WTC11 (cell line): Measurements from ENCODE around the gene DSE. TPM values are rescaled to one million over a fixed set of nuclear protein-coding genes. Genes with fewer than 3 reads are reported as not detected.

Source experiments
- CREB1 ChIP-seq: sonication (generic); formaldehyde crosslinking; IDR thresholded peaks from 2 replicates; pipeline ENCODE4 v1.8.0; 2023; ENCODE audit warnings: mild to moderate bottlenecking, missing genetic modification reagents
- CREM ChIP-seq: sonication (generic); formaldehyde crosslinking; IDR thresholded peaks from 2 replicates; pipeline ENCODE4 v1.8.1; 2022; ENCODE audit warnings: mild to moderate bottlenecking, missing genetic modification reagents, moderate library complexity
- ESRRA ChIP-seq: sonication (generic); formaldehyde crosslinking; IDR thresholded peaks from 2 replicates; pipeline ENCODE4 v1.8.1; 2022; ENCODE audit warnings: mild to moderate bottlenecking, missing genetic modification reagents, borderline replicate concordance
- FOXP1 ChIP-seq: sonication (generic); formaldehyde crosslinking; IDR thresholded peaks from 2 replicates; pipeline ENCODE4 v1.8.0; 2022; ENCODE audit warnings: missing genetic modification reagents, mild to moderate bottlenecking, moderate library complexity, borderline replicate concordance
- JUN ChIP-seq: sonication (generic); formaldehyde crosslinking; IDR thresholded peaks from 2 replicates; pipeline ENCODE4 v1.8.0; 2023; ENCODE audit warnings: mild to moderate bottlenecking, missing genetic modification reagents
- MYBL2 ChIP-seq: sonication (generic); formaldehyde crosslinking; IDR thresholded peaks from 2 replicates; pipeline ENCODE4 v1.8.1; 2023; ENCODE audit warnings: mild to moderate bottlenecking, moderate library complexity, missing genetic modification reagents
- NR3C1 ChIP-seq: sonication (generic); formaldehyde crosslinking; conservative IDR thresholded peaks from 2 replicates; pipeline ENCODE4 v1.8.1; 2023; ENCODE audit warnings: low read depth, mild to moderate bottlenecking, missing genetic modification reagents
- RELA ChIP-seq: sonication (generic); formaldehyde crosslinking; IDR thresholded peaks from 2 replicates; pipeline ENCODE4 v1.8.1; 2022; ENCODE audit warnings: missing genetic modification reagents, mild to moderate bottlenecking, borderline replicate concordance
- SOX15 ChIP-seq: fragments of 250-450 bp; sonication (Bioruptor Pico); IDR thresholded peaks from 2 replicates; pipeline ENCODE4 v1.9.0; 2021; ENCODE audit warnings: mild to moderate bottlenecking
- TCF7 ChIP-seq: sonication (generic); formaldehyde crosslinking; IDR thresholded peaks from 2 replicates; pipeline ENCODE4 v1.8.0; 2022; ENCODE audit warnings: mild to moderate bottlenecking, low read depth, missing genetic modification reagents, moderate library complexity
- TEAD1 ChIP-seq: sonication (generic); formaldehyde crosslinking; IDR thresholded peaks from 2 replicates; pipeline ENCODE4 v1.8.0; 2022; ENCODE audit warnings: mild to moderate bottlenecking, missing genetic modification reagents
- ZBTB21 ChIP-seq: sonication (generic); formaldehyde crosslinking; IDR thresholded peaks from 2 replicates; pipeline ENCODE4 v1.8.1; 2023; ENCODE audit warnings: mild to moderate bottlenecking, missing genetic modification reagents, borderline replicate concordance
- ZNF671 ChIP-seq: fragments of 250-450 bp; sonication (Bioruptor Pico); IDR thresholded peaks from 2 replicates; pipeline ENCODE4 v1.8.0; 2021; ENCODE audit warnings: mild to moderate bottlenecking
- total RNA-seq: library from RNA; stranded (reverse); gene quantifications from 3 replicates; pipeline ENCODE4 v1.2.3, GENCODE V29; 2021
- TF ChIP-seq, protein P1 (sequence below): sonication (generic); formaldehyde crosslinking; IDR thresholded peaks from 2 replicates; pipeline ENCODE4 v1.8.0; 2022; ENCODE audit warnings: missing genetic modification reagents
- TF ChIP-seq, protein P2 (sequence below): sonication (generic); formaldehyde crosslinking; IDR thresholded peaks from 2 replicates; pipeline ENCODE4 v1.8.1; 2023; ENCODE audit warnings: mild to moderate bottlenecking, missing genetic modification reagents
- TF ChIP-seq, protein P3 (sequence below): sonication (generic); formaldehyde crosslinking; IDR thresholded peaks from 2 replicates; pipeline ENCODE4 v1.8.1; 2022; ENCODE audit warnings: low read depth, missing genetic modification reagents, borderline replicate concordance
- TF ChIP-seq, protein P4 (sequence below): fragments of 250-450 bp; sonication (Bioruptor Pico); IDR thresholded peaks from 2 replicates; pipeline ENCODE4 v1.9.0; 2021; ENCODE audit warnings: mild to moderate bottlenecking, borderline replicate concordance
- TF ChIP-seq, protein P5 (sequence below): fragments of 250-450 bp; sonication (Bioruptor Pico); IDR thresholded peaks from 2 replicates; pipeline ENCODE4 v1.9.0; 2021; ENCODE audit warnings: mild to moderate bottlenecking
- TF ChIP-seq, protein P6 (sequence below): sonication (generic); formaldehyde crosslinking; IDR thresholded peaks from 2 replicates; pipeline ENCODE4 v1.8.1; 2023; ENCODE audit warnings: mild to moderate bottlenecking, moderate library complexity, missing genetic modification reagents
- TF ChIP-seq, protein P7 (sequence below): sonication (generic); formaldehyde crosslinking; IDR thresholded peaks from 2 replicates; pipeline ENCODE4 v1.8.1; 2022; ENCODE audit warnings: mild to moderate bottlenecking, missing genetic modification reagents, moderate library complexity, borderline replicate concordance
- TF ChIP-seq, protein P8 (sequence below): fragments of 250-450 bp; sonication (Bioruptor Pico); IDR thresholded peaks from 2 replicates; pipeline ENCODE4 v1.8.0; 2021; ENCODE audit warnings: mild to moderate bottlenecking

DSE gene
- total RNA-seq, 1 experiment from 2014 or later, result 78.3 TPM

DNA sequence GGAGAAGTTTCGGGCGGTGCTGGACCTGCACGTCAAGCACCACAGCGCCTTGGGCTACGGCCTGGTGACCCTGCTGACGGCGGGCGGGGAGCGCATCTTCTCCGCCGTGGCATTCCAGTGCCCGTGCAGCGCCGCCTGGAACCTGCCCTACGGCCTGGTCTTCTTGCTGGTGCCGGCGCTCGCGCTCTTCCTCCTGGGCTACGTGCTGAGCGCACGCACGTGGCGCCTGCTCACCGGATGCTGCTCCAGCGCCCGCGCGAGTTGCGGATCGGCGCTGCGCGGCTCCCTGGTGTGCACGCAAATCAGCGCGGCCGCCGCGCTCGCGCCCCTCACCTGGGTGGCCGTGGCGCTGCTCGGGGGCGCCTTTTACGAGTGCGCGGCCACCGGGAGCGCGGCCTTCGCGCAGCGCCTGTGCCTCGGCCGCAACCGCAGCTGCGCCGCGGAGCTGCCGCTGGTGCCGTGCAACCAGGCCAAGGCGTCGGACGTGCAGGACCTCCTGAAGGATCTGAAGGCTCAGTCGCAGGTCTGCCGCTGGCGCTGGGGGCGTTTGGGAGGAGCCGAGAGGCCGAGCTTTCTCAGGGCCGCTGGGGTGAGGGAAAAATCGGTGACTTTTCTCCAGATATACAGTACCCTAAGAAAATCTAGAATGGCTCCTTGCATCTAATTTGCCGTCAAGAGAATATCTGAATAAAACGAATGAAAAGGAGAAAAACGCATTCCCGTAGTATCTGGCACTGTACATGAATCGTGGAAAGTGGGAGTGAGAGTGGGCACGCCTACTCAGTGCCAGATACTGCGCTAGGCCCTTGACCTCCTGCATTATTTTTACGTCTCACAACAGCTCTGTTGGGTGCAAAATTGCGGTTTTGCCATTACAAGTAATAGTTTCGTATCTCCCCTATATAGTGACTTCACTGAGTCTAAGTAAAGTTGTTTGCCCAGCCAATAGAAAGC, 91.5 kb downstream of the DSE start (continued):
- TF ChIP-seq ZBTB21, result peak; percentile 71; the same call in 1 of the 2 replicates
- no peak; the same call in 1 of the 2 replicates for TF ChIP-seq ZNF671
- TF ChIP-seq, protein P1, sequence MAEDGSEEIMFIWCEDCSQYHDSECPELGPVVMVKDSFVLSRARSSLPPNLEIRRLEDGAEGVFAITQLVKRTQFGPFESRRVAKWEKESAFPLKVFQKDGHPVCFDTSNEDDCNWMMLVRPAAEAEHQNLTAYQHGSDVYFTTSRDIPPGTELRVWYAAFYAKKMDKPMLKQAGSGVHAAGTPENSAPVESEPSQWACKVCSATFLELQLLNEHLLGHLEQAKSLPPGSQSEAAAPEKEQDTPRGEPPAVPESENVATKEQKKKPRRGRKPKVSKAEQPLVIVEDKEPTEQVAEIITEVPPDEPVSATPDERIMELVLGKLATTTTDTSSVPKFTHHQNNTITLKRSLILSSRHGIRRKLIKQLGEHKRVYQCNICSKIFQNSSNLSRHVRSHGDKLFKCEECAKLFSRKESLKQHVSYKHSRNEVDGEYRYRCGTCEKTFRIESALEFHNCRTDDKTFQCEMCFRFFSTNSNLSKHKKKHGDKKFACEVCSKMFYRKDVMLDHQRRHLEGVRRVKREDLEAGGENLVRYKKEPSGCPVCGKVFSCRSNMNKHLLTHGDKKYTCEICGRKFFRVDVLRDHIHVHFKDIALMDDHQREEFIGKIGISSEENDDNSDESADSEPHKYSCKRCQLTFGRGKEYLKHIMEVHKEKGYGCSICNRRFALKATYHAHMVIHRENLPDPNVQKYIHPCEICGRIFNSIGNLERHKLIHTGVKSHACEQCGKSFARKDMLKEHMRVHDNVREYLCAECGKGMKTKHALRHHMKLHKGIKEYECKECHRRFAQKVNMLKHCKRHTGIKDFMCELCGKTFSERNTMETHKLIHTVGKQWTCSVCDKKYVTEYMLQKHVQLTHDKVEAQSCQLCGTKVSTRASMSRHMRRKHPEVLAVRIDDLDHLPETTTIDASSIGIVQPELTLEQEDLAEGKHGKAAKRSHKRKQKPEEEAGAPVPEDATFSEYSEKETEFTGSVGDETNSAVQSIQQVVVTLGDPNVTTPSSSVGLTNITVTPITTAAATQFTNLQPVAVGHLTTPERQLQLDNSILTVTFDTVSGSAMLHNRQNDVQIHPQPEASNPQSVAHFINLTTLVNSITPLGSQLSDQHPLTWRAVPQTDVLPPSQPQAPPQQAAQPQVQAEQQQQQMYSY (CRISPR knock-in tag), result peak; percentile 48; the same call in 1 of the 2 replicates
- 0 out of 2 replicates have a peak, but pooled peaks have one; percentile 35 for TF ChIP-seq NR3C1
- TF ChIP-seq, protein P2, sequence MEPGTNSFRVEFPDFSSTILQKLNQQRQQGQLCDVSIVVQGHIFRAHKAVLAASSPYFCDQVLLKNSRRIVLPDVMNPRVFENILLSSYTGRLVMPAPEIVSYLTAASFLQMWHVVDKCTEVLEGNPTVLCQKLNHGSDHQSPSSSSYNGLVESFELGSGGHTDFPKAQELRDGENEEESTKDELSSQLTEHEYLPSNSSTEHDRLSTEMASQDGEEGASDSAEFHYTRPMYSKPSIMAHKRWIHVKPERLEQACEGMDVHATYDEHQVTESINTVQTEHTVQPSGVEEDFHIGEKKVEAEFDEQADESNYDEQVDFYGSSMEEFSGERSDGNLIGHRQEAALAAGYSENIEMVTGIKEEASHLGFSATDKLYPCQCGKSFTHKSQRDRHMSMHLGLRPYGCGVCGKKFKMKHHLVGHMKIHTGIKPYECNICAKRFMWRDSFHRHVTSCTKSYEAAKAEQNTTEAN (CRISPR knock-in tag), result peak; percentile 94
- TF ChIP-seq, protein P3, sequence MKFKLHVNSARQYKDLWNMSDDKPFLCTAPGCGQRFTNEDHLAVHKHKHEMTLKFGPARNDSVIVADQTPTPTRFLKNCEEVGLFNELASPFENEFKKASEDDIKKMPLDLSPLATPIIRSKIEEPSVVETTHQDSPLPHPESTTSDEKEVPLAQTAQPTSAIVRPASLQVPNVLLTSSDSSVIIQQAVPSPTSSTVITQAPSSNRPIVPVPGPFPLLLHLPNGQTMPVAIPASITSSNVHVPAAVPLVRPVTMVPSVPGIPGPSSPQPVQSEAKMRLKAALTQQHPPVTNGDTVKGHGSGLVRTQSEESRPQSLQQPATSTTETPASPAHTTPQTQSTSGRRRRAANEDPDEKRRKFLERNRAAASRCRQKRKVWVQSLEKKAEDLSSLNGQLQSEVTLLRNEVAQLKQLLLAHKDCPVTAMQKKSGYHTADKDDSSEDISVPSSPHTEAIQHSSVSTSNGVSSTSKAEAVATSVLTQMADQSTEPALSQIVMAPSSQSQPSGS (CRISPR knock-in tag), result peak; percentile 60; the same call in 1 of the 2 replicates
- TF ChIP-seq, protein P4, sequence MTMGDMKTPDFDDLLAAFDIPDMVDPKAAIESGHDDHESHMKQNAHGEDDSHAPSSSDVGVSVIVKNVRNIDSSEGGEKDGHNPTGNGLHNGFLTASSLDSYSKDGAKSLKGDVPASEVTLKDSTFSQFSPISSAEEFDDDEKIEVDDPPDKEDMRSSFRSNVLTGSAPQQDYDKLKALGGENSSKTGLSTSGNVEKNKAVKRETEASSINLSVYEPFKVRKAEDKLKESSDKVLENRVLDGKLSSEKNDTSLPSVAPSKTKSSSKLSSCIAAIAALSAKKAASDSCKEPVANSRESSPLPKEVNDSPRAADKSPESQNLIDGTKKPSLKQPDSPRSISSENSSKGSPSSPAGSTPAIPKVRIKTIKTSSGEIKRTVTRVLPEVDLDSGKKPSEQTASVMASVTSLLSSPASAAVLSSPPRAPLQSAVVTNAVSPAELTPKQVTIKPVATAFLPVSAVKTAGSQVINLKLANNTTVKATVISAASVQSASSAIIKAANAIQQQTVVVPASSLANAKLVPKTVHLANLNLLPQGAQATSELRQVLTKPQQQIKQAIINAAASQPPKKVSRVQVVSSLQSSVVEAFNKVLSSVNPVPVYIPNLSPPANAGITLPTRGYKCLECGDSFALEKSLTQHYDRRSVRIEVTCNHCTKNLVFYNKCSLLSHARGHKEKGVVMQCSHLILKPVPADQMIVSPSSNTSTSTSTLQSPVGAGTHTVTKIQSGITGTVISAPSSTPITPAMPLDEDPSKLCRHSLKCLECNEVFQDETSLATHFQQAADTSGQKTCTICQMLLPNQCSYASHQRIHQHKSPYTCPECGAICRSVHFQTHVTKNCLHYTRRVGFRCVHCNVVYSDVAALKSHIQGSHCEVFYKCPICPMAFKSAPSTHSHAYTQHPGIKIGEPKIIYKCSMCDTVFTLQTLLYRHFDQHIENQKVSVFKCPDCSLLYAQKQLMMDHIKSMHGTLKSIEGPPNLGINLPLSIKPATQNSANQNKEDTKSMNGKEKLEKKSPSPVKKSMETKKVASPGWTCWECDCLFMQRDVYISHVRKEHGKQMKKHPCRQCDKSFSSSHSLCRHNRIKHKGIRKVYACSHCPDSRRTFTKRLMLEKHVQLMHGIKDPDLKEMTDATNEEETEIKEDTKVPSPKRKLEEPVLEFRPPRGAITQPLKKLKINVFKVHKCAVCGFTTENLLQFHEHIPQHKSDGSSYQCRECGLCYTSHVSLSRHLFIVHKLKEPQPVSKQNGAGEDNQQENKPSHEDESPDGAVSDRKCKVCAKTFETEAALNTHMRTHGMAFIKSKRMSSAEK (CRISPR knock-in tag), result no peak
- TF ChIP-seq CREB1, result peak; percentile 54; the same call in 1 of the 2 replicates
- TF ChIP-seq, protein P5, sequence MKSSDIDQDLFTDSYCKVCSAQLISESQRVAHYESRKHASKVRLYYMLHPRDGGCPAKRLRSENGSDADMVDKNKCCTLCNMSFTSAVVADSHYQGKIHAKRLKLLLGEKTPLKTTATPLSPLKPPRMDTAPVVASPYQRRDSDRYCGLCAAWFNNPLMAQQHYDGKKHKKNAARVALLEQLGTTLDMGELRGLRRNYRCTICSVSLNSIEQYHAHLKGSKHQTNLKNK, result no peak
- peak; percentile 88 for TF ChIP-seq MYBL2
- TF ChIP-seq, protein P6, sequence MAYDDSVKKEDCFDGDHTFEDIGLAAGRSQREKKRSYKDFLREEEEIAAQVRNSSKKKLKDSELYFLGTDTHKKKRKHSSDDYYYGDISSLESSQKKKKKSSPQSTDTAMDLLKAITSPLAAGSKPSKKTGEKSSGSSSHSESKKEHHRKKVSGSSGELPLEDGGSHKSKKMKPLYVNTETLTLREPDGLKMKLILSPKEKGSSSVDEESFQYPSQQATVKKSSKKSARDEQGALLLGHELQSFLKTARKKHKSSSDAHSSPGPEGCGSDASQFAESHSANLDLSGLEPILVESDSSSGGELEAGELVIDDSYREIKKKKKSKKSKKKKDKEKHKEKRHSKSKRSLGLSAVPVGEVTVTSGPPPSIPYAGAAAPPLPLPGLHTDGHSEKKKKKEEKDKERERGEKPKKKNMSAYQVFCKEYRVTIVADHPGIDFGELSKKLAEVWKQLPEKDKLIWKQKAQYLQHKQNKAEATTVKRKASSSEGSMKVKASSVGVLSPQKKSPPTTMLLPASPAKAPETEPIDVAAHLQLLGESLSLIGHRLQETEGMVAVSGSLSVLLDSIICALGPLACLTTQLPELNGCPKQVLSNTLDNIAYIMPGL (CRISPR knock-in tag), result peak; percentile 73
- TF ChIP-seq CREM, result peak; percentile 92
- peak; percentile 98 for TF ChIP-seq TEAD1 (CRISPR knock-in tag)
- TF ChIP-seq, protein P7, sequence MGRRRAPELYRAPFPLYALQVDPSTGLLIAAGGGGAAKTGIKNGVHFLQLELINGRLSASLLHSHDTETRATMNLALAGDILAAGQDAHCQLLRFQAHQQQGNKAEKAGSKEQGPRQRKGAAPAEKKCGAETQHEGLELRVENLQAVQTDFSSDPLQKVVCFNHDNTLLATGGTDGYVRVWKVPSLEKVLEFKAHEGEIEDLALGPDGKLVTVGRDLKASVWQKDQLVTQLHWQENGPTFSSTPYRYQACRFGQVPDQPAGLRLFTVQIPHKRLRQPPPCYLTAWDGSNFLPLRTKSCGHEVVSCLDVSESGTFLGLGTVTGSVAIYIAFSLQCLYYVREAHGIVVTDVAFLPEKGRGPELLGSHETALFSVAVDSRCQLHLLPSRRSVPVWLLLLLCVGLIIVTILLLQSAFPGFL (CRISPR knock-in tag), result no peak
- peak; percentile 91 for TF ChIP-seq ESRRA
- TF ChIP-seq SOX15 (CRISPR knock-in tag), result no peak
- TF ChIP-seq TCF7 (CRISPR knock-in tag), result peak; percentile 93; the same call in 1 of the 2 replicates
- peak; percentile 45; the same call in 1 of the 2 replicates for TF ChIP-seq JUN (CRISPR knock-in tag)
- TF ChIP-seq RELA (CRISPR knock-in tag), result peak; percentile 96
- peak; percentile 99 for TF ChIP-seq FOXP1 (CRISPR knock-in tag)
- TF ChIP-seq, protein P8, sequence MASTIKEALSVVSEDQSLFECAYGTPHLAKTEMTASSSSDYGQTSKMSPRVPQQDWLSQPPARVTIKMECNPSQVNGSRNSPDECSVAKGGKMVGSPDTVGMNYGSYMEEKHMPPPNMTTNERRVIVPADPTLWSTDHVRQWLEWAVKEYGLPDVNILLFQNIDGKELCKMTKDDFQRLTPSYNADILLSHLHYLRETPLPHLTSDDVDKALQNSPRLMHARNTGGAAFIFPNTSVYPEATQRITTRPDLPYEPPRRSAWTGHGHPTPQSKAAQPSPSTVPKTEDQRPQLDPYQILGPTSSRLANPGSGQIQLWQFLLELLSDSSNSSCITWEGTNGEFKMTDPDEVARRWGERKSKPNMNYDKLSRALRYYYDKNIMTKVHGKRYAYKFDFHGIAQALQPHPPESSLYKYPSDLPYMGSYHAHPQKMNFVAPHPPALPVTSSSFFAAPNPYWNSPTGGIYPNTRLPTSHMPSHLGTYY, result no peak
